Brain microvascular endothelial cell (primary cell): ENCODE measurements around the gene SRSF1.

Experiments
- DNase-seq: peaks from one replicate; pipeline ENCODE4 v3.0.0-alpha.2; 2020
- H3K27ac ChIP-seq: fragments of 250-450 bp; sonication (Bioruptor Pico); 2 replicates; pipeline ENCODE4 v1.5.1; 2020; ENCODE audit warnings: mild to moderate bottlenecking, moderate library complexity
- H3K27me3 ChIP-seq: fragments of 250-450 bp; sonication (Bioruptor Pico); replicated peaks from 2 replicates; pipeline ENCODE4 v1.5.1; 2020; ENCODE audit warnings: mild to moderate bottlenecking
- H3K36me3 ChIP-seq: fragments of 250-450 bp; sonication (Bioruptor Pico); replicated peaks from 2 replicates; pipeline ENCODE4 v1.5.1; 2020; ENCODE audit warnings: mild to moderate bottlenecking
- H3K4me3 ChIP-seq: 2 replicates; pipeline ENCODE4 v1.5.1; 2011; ENCODE audit warnings: low read depth, mild to moderate bottlenecking, control low read depth, low read length, moderate library complexity
- CTCF ChIP-seq: IDR thresholded peaks from 2 replicates; pipeline ENCODE4 v1.5.1; 2011; ENCODE audit warnings: low read depth, mild to moderate bottlenecking, moderate library complexity, low read length, control low read depth, inconsistent platforms; ENCODE audit errors: missing control alignments
- in situ Hi-C: cut with HindIII; loops from 2 replicates; pipeline ENCODE4 v1.10.0; 2017; ENCODE audit warnings: low sequenced_read_pairs, low pct_ligation_motif_present

SRSF1 gene

GRCh38 chr17:57984936-57985674 lies 21.9 kb downstream of the SRSF1 start:
- H3K4me3 ChIP-seq, result no peak overlapping the region
- no peak for TF ChIP-seq CTCF
- in situ Hi-C loops, result no loop called here

GRCh38 chr17:57984261-57984890 lies 22.7 kb downstream of the SRSF1 start:
- H3K27me3 ChIP-seq, result no peaks in the 10 kb centered on the region
- H3K4me3 ChIP-seq, result no peak overlapping the region
- no peak for DNase-seq
- TF ChIP-seq CTCF, result no peak
- in situ Hi-C loops, result no loop called here
- no peak overlapping the region for H3K27ac ChIP-seq
- H3K36me3 ChIP-seq, result peaks cover 8% of the 10 kb centered on the region

More at GRCh38 chr17:57984936-57985674, 21.9 kb downstream of the SRSF1 start:
- Histone ChIP-seq H3K27me3 (no peaks in the 10 kb centered on the region), H3K36me3 (peaks cover 6% of the 10 kb centered on the region), H3K27ac (no peak overlapping the region)
- DNase-seq, result no peak

- Histone ChIP-seq H3K27ac (no peak overlapping the region), H3K36me3 (peaks cover 14% of the 10 kb centered on the region), H3K27me3 (no peaks in the 10 kb centered on the region), H3K4me3 (no peak overlapping the region)
- DNase-seq, result no peak
- in situ Hi-C loops, result no loop called here
- TF ChIP-seq CTCF, result no peak
Observed at GRCh38 chr17:57983446-57983845, 23.6 kb downstream of the SRSF1 start.

- H3K27ac ChIP-seq, result no peak overlapping the region
- H3K27me3 ChIP-seq, result no peaks in the 10 kb centered on the region
- no peak for DNase-seq
- in situ Hi-C loops, result no loop called here
- TF ChIP-seq CTCF, result no peak
- H3K4me3 ChIP-seq, result no peak overlapping the region
- H3K36me3 ChIP-seq, result peaks cover 17% of the 10 kb centered on the region
Observed at GRCh38 chr17:57982452-57983170, 24.4 kb downstream of the SRSF1 start.

GRCh38 chr17:57980522-57980921 lies 26.5 kb downstream of the SRSF1 start:
- Histone ChIP-seq H3K4me3 (no peak overlapping the region), H3K27me3 (no peaks in the 10 kb centered on the region), H3K27ac (no peak overlapping the region), H3K36me3 (peaks cover 26% of the 10 kb centered on the region)
- no peak for DNase-seq
- no peak for TF ChIP-seq CTCF
- in situ Hi-C loops, result no loop called here
